Activated CD4-positive, alpha-beta T cell treated with anti-CD3 and anti-CD28 coated beads for 48 hours (primary cell): ENCODE measurements around the gene BPIFB3.

ENCODE experiments used
- DNase-seq: peaks from one replicate; pipeline ENCODE4 v3.0.0-alpha.2; 2020

Gene BPIFB3

GRCh38 chr20:33053291-33054106, at the start of gene BPIFB3:
BPIFB3 (plus strand) TSS chr20:33053903; CDS start chr20:33055436, 1,533 bp downstream.
- no peak for DNase-seq

- DNase-seq, result no peak
Measured at GRCh38 chr20:33004141-33004751, 49.5 kb upstream of the BPIFB3 start, which contains the start of gene SUN5. SUN5 (minus strand) TSS chr20:33004433; CDS start chr20:33004340, 93 bp downstream.

- DNase-seq, result peak; percentile 49
Measured at GRCh38 chr20:33005132-33005566, 48.6 kb upstream of the BPIFB3 start.

- DNase-seq, result no peak
Measured at GRCh38 chr20:33005908-33006775, 47.6 kb upstream of the BPIFB3 start.

- no peak for DNase-seq
Measured at GRCh38 chr20:33006776-33007375, 46.8 kb upstream of the BPIFB3 start.

- no peak for DNase-seq
Measured at GRCh38 chr20:33007376-33008335, 46.0 kb upstream of the BPIFB3 start, which contains the start of gene BPIFB2. BPIFB2 (plus strand) TSS chr20:33007704; CDS start chr20:33008575, 871 bp downstream.

GRCh38 chr20:33008336-33009213, 45.1 kb upstream of the BPIFB3 start:
- no peak for DNase-seq

- DNase-seq, result no peak
Measured at GRCh38 chr20:33009214-33010132, 44.2 kb upstream of the BPIFB3 start.

- DNase-seq, result no peak
Measured at GRCh38 chr20:33010133-33010504, 43.6 kb upstream of the BPIFB3 start.

- no peak for DNase-seq
Measured at GRCh38 chr20:33010674-33011449, 42.8 kb upstream of the BPIFB3 start.

GRCh38 chr20:33012327-33013189, 41.1 kb upstream of the BPIFB3 start:
- no peak for DNase-seq

GRCh38 chr20:33013701-33014326, 39.9 kb upstream of the BPIFB3 start:
- DNase-seq, result no peak

GRCh38 chr20:33014336-33015113, 39.2 kb upstream of the BPIFB3 start:
- no peak for DNase-seq

GRCh38 chr20:33015114-33015484, 38.6 kb upstream of the BPIFB3 start:
- no peak for DNase-seq

- no peak for DNase-seq
Measured at GRCh38 chr20:33015700-33016580, 37.8 kb upstream of the BPIFB3 start.
